ENCODE measurements around the gene LRCH1. TPM values are rescaled to one million over a fixed set of nuclear protein-coding genes. Genes with fewer than 3 reads are reported as not detected.

Gene LRCH1
- total and polyA plus RNA-seq, 2 of the 13 experiments (the other 11 are each of a cell fraction or from before 2014, with no cell fraction given): 4.1 to 12.6 TPM

DNA sequence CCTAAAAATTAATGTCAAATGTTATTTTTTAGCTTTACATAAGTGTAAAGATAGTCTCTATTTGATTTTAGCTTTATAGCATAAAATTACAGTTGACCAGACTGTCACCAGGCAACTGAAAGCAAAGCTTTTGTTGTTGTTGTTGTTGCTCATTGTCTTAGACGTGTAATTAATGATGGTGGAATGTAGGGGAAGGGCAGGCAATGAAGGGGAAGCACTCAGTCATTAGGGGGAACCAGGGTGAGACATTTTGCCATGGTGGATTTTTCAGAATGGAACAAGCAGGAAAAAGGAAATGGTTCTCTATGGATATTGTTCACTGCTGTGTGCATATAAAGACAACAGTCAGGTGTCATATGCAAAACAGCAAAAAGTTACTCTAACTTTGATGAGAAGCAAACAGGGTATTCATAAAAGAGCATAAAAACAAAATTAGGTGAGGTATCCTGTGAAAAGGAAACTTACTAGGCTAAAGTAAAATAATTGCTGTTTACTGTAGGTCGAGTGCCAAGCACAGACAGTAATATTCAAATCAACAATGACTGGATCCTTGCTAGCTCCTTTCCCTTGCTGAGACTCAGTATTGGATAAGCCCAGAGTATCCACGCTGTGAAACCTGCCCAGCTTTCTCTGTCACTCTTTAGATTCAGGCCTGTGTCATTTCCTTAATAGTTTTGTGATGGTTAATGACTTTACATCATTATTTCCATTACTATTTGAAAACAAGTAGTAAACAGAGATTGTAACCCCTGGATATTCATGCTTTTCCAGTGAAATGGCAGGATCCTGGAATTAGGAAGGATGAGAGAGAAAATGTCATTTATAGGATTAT is 110.5 kb downstream of the LRCH1 start:
- ATAC-seq (no peak), FAIRE-seq (no peak), DNase-seq (ENCODE audit: low spot score) (no peak)
- Histone ChIP-seq H4K20me1 (ENCODE audit: insufficient read depth, low read length) (no peaks in the 10 kb centered on the region), H3K4me2 (ENCODE audit: low read depth, low read length) (no peak overlapping the region), H3K27me3 (ENCODE audit: control insufficient read depth in 1 of 2, insufficient read depth in 2 of 2, low read length in 2 of 2) (no peaks in the 10 kb centered on the region), H3K9me3 (ENCODE audit: low read length) (no peaks in the 10 kb centered on the region), H3K36me3 (replicated peaks in 1 of 2; ENCODE audit: control insufficient read depth in 1 of 2, insufficient read depth in 2 of 2, low read length in 2 of 2) (peaks cover 0 to 3% of the 10 kb centered on the region in 2 experiments; a peak in 2 of 5 replicates), H3K9ac (ENCODE audit: insufficient read depth, low read depth, low read length) (no peak overlapping the region), H3K79me2 (ENCODE audit: insufficient read depth, low read length) (peaks cover 45% of the 10 kb centered on the region), H3K4me3 (replicated peaks in 1 of 3; ENCODE audit: insufficient read depth in 1 of 3, low read depth in 2 of 3, low read length in 3 of 3) (no peak overlapping the region), H3K27ac (ENCODE audit: extremely low read length, insufficient read depth, low read length) (no peak overlapping the region), H3K4me1 (ENCODE audit: insufficient read depth, low read length) (peaks cover 87% of the 10 kb centered on the region), H2AFZ (ENCODE audit: low read length) (no peak overlapping the region)
- BruUV-seq (replicated peaks): no TSS peak
- TF ChIP-seq RARA (CRISPR knock-in tag; IDR thresholded peaks at IDR 0.05): no peak
- TF ChIP-seq XRCC5 (optimal IDR thresholded peaks at IDR 0.05; ENCODE audit: low read length): no peak
- TF ChIP-seq NFATC3 (CRISPR knock-in tag; IDR thresholded peaks at IDR 0.05): no peak
- no peak for TF ChIP-seq ZNF547 (CRISPR knock-in tag; IDR thresholded peaks at IDR 0.05)
- TF ChIP-seq KDM4B (CRISPR knock-in tag; IDR thresholded peaks at IDR 0.05): no peak
- TF ChIP-seq NR2F6 (IDR thresholded peaks at IDR 0.05): no peak
- TF ChIP-seq NR2F6 (CRISPR knock-in tag; IDR thresholded peaks at IDR 0.05): no peak
- no peak for TF ChIP-seq SETDB1 (CRISPR knock-in tag; IDR thresholded peaks at IDR 0.05; ENCODE audit: borderline replicate concordance)
- TF ChIP-seq, protein P1, sequence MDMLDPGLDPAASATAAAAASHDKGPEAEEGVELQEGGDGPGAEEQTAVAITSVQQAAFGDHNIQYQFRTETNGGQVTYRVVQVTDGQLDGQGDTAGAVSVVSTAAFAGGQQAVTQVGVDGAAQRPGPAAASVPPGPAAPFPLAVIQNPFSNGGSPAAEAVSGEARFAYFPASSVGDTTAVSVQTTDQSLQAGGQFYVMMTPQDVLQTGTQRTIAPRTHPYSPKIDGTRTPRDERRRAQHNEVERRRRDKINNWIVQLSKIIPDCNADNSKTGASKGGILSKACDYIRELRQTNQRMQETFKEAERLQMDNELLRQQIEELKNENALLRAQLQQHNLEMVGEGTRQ (IDR thresholded peaks at IDR 0.05; ENCODE audit: low read depth, low read length): no peak
- TF ChIP-seq, protein P1 (CRISPR knock-in tag; IDR thresholded peaks at IDR 0.05; ENCODE audit: borderline replicate concordance): no peak
- TF ChIP-seq, protein P2, sequence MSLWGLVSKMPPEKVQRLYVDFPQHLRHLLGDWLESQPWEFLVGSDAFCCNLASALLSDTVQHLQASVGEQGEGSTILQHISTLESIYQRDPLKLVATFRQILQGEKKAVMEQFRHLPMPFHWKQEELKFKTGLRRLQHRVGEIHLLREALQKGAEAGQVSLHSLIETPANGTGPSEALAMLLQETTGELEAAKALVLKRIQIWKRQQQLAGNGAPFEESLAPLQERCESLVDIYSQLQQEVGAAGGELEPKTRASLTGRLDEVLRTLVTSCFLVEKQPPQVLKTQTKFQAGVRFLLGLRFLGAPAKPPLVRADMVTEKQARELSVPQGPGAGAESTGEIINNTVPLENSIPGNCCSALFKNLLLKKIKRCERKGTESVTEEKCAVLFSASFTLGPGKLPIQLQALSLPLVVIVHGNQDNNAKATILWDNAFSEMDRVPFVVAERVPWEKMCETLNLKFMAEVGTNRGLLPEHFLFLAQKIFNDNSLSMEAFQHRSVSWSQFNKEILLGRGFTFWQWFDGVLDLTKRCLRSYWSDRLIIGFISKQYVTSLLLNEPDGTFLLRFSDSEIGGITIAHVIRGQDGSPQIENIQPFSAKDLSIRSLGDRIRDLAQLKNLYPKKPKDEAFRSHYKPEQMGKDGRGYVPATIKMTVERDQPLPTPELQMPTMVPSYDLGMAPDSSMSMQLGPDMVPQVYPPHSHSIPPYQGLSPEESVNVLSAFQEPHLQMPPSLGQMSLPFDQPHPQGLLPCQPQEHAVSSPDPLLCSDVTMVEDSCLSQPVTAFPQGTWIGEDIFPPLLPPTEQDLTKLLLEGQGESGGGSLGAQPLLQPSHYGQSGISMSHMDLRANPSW (CRISPR knock-in tag; IDR thresholded peaks at IDR 0.05; ENCODE audit: borderline replicate concordance): no peak
- TF ChIP-seq RORA (CRISPR knock-in tag; IDR thresholded peaks at IDR 0.05): no peak
- intact Hi-C loops (cut with micrococcal nuclease; ENCODE audit: unreplicated experiment) (no loop called here), in situ Hi-C loops (cut with HindIII; ENCODE audit: extremely low pct_ligation_motif_present, low pct_unique_long_range_greater_than_20kb) (no loop called here)
- 85% methylated on average over 3 of the region's 3 CpGs for WGBS (ENCODE audit: low lambda C conversion rate)
- CTCF ChIA-PET (ENCODE audit: low intra/inter-chr PET ratio, low total read pairs): no interaction called here
- POLR2A ChIA-PET: no interaction called here

Measured in HepG2 (cell line).